WERI-Rb-1 (cell line): ENCODE data around the gene SCLY.

ENCODE experiments used
- DNase-seq: peaks from one replicate; pipeline ENCODE4 v3.0.0-alpha.2; 2020
- H3K27ac ChIP-seq: fragments of 250-450 bp; sonication (Bioruptor Pico); 2 replicates; pipeline ENCODE4 v1.5.1; 2020; ENCODE audit warnings: mild to moderate bottlenecking, moderate library complexity
- H3K27me3 ChIP-seq: fragments of 250-450 bp; sonication (Bioruptor Pico); 2 replicates; pipeline ENCODE4 v1.5.1; 2021; ENCODE audit warnings: mild to moderate bottlenecking, low read depth, moderate library complexity; ENCODE audit not compliant: insufficient read depth, severe bottlenecking
- H3K36me3 ChIP-seq: fragments of 250-450 bp; sonication (Bioruptor Pico); 2 replicates; pipeline ENCODE4 v1.5.1; 2020; ENCODE audit warnings: mild to moderate bottlenecking, moderate library complexity
- H3K4me3 ChIP-seq: 2 replicates; pipeline ENCODE4 v1.5.1; 2011; ENCODE audit warnings: low read depth, mild to moderate bottlenecking, control low read depth, low read length
- H3K9me3 ChIP-seq: fragments of 250-450 bp; sonication (Bioruptor Pico); 2 replicates; pipeline ENCODE4 v1.5.1; 2021; ENCODE audit warnings: mild to moderate bottlenecking, moderate library complexity; ENCODE audit not compliant: severe bottlenecking
- TF ChIP-seq, protein P1 (sequence below): IDR thresholded peaks from 2 replicates; pipeline ENCODE4 v1.5.1; 2011; ENCODE audit warnings: low read depth, mild to moderate bottlenecking, control low read depth, inconsistent platforms, low read length

SCLY gene

GRCh38 chr2:238117199-238118154 lies 56.7 kb downstream of the SCLY start:
- TF ChIP-seq, protein P1, sequence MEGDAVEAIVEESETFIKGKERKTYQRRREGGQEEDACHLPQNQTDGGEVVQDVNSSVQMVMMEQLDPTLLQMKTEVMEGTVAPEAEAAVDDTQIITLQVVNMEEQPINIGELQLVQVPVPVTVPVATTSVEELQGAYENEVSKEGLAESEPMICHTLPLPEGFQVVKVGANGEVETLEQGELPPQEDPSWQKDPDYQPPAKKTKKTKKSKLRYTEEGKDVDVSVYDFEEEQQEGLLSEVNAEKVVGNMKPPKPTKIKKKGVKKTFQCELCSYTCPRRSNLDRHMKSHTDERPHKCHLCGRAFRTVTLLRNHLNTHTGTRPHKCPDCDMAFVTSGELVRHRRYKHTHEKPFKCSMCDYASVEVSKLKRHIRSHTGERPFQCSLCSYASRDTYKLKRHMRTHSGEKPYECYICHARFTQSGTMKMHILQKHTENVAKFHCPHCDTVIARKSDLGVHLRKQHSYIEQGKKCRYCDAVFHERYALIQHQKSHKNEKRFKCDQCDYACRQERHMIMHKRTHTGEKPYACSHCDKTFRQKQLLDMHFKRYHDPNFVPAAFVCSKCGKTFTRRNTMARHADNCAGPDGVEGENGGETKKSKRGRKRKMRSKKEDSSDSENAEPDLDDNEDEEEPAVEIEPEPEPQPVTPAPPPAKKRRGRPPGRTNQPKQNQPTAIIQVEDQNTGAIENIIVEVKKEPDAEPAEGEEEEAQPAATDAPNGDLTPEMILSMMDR, result no peak
- H3K27me3 ChIP-seq, result no peaks in the 10 kb centered on the region
- no peak overlapping the region for H3K4me3 ChIP-seq
- H3K27ac ChIP-seq, result no peak overlapping the region
- no peaks in the 10 kb centered on the region for H3K36me3 ChIP-seq
- H3K9me3 ChIP-seq, result peaks cover under 1% of the 10 kb centered on the region
- DNase-seq, result no peak

DNA sequence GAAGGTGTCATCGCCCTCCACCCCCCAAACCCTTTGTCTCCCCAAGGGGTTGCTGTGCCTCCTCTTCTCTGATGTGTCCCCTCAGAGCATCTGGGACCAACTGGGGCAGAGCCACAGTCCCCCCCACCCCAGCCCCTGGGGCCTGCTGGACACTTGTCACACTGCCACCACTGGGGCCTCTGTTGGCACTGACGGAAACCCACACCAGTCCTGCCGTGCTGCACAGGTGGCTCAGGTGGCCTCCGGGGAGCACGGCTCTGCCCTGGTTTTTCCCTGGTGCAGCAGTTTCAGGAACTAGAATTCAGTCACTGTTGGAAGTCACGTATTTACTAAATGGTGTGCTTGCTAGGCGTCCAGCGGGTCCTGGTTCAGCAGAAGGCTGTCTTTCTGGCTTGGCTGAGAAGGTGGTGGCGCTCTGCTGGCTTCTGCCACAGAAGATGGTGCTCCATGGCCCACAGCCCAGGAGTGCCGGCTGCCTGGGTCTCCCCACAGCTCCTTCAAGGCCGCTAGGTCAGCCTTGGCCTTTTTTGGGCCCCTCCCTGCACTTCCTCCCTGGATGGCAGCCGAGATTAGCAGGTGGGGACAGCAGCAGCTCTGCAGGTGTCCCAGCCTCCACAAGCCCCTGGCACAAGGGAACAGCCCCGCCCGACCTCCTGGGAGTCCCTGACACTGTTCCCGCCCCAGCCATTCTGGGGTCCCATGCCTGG lies 59.1 kb downstream of the SCLY start:
- no peak for DNase-seq
- H3K9me3 ChIP-seq, result no peaks in the 10 kb centered on the region
- TF ChIP-seq, protein P1, result no peak
- H3K27me3 ChIP-seq, result no peaks in the 10 kb centered on the region
- no peak overlapping the region for H3K27ac ChIP-seq
- H3K4me3 ChIP-seq, result no peak overlapping the region
- H3K36me3 ChIP-seq, result no peaks in the 10 kb centered on the region

DNA sequence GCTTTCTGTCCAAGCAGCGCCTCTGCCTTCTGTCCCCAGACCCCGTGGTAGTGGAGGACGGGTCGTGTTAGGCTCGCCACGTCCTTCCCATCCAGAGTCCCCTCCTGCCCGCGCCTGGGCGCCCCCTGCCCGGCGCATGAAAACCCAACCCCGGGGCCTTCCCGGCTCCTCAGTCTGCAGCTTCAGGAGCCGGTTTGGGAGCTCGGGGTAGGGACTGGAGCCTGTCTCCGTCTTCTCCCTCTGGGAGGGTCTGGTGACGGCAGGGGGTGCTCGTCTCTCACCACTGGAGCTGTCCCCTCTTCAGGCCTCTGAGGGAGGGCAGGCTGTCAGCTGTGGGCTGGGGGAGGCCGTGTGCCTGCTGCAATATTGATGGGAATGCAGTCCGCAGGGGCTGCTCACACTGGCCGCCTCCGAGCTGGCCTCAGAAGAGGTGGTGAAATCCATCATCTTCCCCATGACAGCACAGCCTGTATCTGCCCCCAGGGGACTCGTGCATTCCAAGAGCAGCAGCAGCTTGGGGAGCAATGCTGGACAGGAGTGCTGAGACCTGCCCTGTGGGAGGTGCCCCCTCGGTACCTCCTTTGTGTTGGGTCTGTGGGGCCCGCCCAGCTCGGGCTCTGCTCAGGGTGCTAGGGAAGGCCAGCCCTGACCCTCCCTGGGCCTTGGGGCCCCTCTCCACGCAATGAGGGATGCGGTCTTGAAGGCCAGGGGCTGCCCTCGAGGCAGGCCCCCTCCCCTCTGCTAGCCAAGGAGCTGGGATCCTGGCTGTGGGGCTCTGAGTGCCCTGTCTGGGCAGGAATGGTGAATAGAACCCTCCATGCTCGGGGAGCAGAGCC lies 59.9 kb downstream of the SCLY start:
- no peaks in the 10 kb centered on the region for H3K9me3 ChIP-seq
- no peak overlapping the region for H3K4me3 ChIP-seq
- TF ChIP-seq, protein P1, result no peak
- no peaks in the 10 kb centered on the region for H3K36me3 ChIP-seq
- H3K27ac ChIP-seq, result no peak overlapping the region
- DNase-seq, result no peak
- H3K27me3 ChIP-seq, result no peaks in the 10 kb centered on the region

DNA sequence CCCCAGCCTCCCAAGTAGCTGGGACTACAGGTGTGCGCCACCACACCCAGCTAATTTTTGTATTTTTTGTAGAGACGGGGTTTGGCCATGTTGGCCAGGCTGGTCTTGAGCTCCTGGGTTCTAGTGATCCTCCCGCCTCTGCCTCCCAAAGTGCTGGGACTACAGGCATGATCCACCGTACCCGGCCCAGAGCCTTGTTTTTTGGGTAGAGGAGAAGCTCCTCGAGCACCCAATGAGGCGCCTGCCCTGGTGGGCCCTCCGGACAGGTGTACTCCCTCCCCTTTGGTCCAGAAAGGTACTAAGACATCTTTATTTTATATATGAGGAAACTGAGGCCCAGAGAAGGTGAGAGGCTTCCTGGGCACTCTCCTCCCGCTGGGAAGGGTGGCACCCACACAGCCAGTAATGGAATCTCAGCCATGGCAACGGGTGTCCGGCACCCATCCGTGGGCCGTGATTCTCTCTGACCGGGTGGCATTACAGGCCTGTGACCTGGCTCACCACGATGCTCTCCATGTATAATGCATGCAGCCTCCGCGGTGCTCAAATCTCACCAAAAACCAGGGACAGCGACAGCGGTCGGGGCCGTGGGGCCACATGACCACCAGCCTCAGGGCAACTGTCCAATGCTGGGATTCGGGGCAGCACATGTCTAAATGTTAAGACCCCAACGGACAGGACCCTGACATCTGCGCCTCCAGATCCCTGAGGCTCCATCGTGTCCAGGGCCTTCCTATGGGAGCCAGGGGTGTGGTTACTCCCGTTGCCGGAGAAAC lies 60.9 kb downstream of the SCLY start:
- DNase-seq, result no peak
- Histone ChIP-seq H3K36me3 (no peaks in the 10 kb centered on the region), H3K9me3 (peaks cover 2% of the 10 kb centered on the region), H3K27ac (no peak overlapping the region), H3K4me3 (no peak overlapping the region), H3K27me3 (no peaks in the 10 kb centered on the region)
- TF ChIP-seq, protein P1, result no peak
